Peyer's patch (tissue), 4 donors: ENCODE results near the gene TP73. TPM values are rescaled to one million over a fixed set of nuclear protein-coding genes. Genes with fewer than 3 reads are reported as not detected.

Experiments used
- DNase-seq, 3 donors: peaks; one replicate each; pipeline ENCODE4 v3.0.0-alpha.2; 2017 to 2019
- H3K27ac ChIP-seq, 4 donors: fragments of 200-600 bp; sonication (generic); one replicate each; pipeline ENCODE4 v1.5.1; 2016 to 2019
- H3K27me3 ChIP-seq, 2 donors: fragments of 200-600 bp; sonication (generic); one replicate each; pipeline ENCODE4 v1.5.1; 2019
- H3K36me3 ChIP-seq, 3 donors: fragments of 200-600 bp; sonication (generic); one replicate each; pipeline ENCODE4 v1.5.1; 2016 to 2019
- H3K4me1 ChIP-seq, 4 donors: fragments of 200-600 bp; sonication (generic); one replicate each; pipeline ENCODE4 v1.5.1; 2016 to 2019
- H3K4me3 ChIP-seq, 4 donors: fragments of 200-600 bp; sonication (generic); 1 replicate in 3 of 4; 2 replicates in 1 of 4; pipeline ENCODE4 v1.5.1; 2016 to 2019; ENCODE audit warnings: mild to moderate bottlenecking in 1 of 4
- H3K9me3 ChIP-seq, 4 donors: fragments of 200-600 bp; sonication (generic); one replicate each; pipeline ENCODE4 v1.5.1; 2016 to 2019; ENCODE audit warnings: mild to moderate bottlenecking in 1 of 4
- POLR2A ChIP-seq, 2 donors: fragments of 450-650 bp; IDR thresholded peaks; one replicate each; pipeline ENCODE4 v1.5.1; 2017; ENCODE audit warnings: antibody characterized with exemption in 2 of 2, mild to moderate bottlenecking in 2 of 2, moderate library complexity in 2 of 2
- total RNA-seq, 4 donors: library from RNA; depleted of rRNA; stranded (reverse); fragments of >200 nt; gene quantifications; one replicate each; pipeline ENCODE4 v1.1.0, GENCODE V29; 2016
- TF ChIP-seq, protein P1 (sequence below), 6 experiments: fragments of 450-650 bp in 4 of 6; fragments of 200-600 bp in 2 of 6; sonication (generic) in 1 of 6; IDR thresholded peaks; one replicate each; pipeline ENCODE4 v1.5.1; 2017 to 2019; ENCODE audit warnings: antibody characterized with exemption in 6 of 6, mild to moderate bottlenecking in 3 of 6, moderate library complexity in 1 of 6

TP73 gene
- total RNA-seq, 4 donors from 2014 or later: 0.38 TPM; not detected in 3

DNA sequence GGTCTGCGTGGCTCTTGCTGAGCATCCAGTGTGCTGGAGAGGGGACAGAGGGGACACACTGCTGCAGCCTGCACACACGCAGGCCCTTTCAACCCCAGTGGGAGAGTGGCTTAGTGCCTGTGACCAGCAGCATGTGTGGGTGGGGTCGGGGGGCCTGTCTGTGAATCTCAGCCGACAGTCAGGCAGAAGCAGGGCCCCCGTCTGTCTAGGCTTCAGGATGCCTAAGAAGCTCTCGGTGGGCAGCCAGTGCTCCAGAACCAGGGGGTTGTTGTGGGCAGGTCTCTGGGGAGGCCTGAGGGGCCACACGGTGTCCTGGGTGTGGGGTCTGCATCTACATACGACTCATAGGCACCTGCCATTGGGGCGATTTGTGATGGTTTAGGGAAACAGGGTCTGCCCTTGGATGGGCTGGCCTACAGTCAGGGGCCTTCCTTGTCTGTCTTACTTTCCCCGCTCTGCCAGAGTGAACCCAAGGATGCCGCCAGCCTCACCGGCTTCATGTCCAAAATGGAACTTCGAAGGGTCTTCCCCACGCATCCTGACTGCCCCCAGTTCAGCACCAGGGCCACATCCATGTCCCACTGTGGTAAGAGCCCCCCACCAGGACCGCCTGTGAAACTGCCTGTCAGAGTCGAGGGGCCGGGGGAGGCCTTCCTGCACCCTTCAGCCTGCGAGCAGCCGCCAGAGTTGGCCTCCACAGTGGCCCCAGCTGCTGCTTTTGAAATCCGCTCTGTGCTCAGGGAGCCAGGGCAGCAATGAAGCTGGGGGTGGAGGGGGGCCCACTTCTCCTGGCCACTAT lies 101.5 kb downstream of the TP73 start:
- no peak overlapping the region for H3K4me3 ChIP-seq
- H3K36me3 ChIP-seq: no peaks in the 10 kb centered on the region
- no peaks in the 10 kb centered on the region for H3K4me1 ChIP-seq
- no peak overlapping the region for H3K27ac ChIP-seq
- no peaks in the 10 kb centered on the region for H3K9me3 ChIP-seq
- H3K27me3 ChIP-seq: no peaks in the 10 kb centered on the region
- TF ChIP-seq, protein P1, sequence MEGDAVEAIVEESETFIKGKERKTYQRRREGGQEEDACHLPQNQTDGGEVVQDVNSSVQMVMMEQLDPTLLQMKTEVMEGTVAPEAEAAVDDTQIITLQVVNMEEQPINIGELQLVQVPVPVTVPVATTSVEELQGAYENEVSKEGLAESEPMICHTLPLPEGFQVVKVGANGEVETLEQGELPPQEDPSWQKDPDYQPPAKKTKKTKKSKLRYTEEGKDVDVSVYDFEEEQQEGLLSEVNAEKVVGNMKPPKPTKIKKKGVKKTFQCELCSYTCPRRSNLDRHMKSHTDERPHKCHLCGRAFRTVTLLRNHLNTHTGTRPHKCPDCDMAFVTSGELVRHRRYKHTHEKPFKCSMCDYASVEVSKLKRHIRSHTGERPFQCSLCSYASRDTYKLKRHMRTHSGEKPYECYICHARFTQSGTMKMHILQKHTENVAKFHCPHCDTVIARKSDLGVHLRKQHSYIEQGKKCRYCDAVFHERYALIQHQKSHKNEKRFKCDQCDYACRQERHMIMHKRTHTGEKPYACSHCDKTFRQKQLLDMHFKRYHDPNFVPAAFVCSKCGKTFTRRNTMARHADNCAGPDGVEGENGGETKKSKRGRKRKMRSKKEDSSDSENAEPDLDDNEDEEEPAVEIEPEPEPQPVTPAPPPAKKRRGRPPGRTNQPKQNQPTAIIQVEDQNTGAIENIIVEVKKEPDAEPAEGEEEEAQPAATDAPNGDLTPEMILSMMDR (IDR thresholded peaks at IDR 0.05): no peak
- TF ChIP-seq POLR2A (IDR thresholded peaks at IDR 0.05): no peak
- DNase-seq: no peak

DNA sequence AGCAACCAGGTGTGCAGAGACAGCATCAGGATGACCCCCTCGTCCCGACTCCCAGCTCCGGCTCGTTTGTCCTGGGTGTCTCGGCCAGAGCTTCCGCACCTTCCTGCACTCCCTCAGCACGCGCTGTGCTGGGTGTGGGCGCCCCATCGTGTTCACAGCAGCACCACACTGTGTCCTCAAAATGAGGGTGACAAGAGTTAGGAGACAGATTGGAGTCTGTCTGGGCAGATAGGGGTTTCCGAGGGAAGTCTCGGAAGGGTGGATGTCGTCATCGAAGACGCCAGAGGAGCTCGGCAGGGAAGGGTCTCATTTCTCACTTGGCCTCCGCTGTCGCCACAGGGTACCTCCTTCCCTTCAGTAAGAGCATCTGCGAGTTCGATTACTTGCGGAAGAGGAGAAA lies 104.1 kb downstream of the TP73 start:
- Histone ChIP-seq H3K4me1 (no peaks in the 10 kb centered on the region), H3K36me3 (no peaks in the 10 kb centered on the region), H3K9me3 (no peaks in the 10 kb centered on the region), H3K27me3 (no peaks in the 10 kb centered on the region), H3K27ac (no peak overlapping the region), H3K4me3 (no peak overlapping the region)
- DNase-seq: no peak
- TF ChIP-seq, protein P1 (IDR thresholded peaks at IDR 0.05): no peak
- no peak for TF ChIP-seq POLR2A (IDR thresholded peaks at IDR 0.05)

DNA sequence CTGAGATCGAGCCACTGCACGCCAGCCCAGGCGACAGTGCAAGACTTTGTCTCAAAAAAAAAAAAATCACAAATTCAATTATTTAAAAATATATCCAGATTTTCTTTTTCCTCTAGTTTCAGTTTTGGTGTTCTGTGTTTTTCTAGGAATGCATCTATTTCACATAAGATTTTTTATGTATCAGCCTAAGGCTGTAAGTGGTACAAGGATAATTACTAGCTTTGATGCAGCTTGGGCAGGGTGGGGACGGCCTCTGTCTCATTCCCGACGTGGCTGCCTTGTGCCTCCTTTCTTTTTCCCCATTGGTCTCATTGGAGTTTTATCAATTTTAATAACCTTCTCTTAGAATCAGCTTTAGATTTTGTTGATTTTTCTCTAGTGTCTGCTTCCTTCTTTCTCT lies 106.8 kb downstream of the TP73 start:
- H3K36me3 ChIP-seq: no peaks in the 10 kb centered on the region
- no peak for TF ChIP-seq POLR2A (IDR thresholded peaks at IDR 0.05)
- TF ChIP-seq, protein P1 (IDR thresholded peaks at IDR 0.05): no peak
- no peak for DNase-seq
- H3K9me3 ChIP-seq: no peaks in the 10 kb centered on the region
- no peak overlapping the region for H3K27ac ChIP-seq
- H3K4me1 ChIP-seq: no peaks in the 10 kb centered on the region
- no peaks in the 10 kb centered on the region for H3K27me3 ChIP-seq
- no peak overlapping the region for H3K4me3 ChIP-seq

DNA sequence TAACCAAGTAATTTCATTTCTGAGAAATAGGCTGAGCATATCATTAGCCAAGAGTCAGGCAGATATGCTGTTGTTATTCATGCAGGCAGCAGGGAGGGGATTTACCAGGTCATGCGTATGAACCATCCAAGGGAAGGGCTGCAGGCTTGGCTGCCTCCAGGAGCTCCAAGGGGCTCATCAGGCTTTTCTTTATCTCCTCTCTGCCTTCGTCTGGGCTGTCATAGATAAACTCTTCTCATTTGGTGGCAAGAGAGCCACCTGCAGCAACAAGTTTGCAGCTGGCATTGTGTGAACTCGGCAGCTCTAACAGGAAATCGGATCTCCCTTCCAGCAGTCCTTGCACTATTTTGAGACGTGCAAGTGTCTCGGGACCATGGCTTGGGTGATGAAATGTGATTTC lies 107.5 kb downstream of the TP73 start:
- H3K4me1 ChIP-seq: no peaks in the 10 kb centered on the region
- no peaks in the 10 kb centered on the region for H3K27me3 ChIP-seq
- no peak overlapping the region for H3K4me3 ChIP-seq
- no peaks in the 10 kb centered on the region for H3K9me3 ChIP-seq
- no peak overlapping the region for H3K27ac ChIP-seq
- no peaks in the 10 kb centered on the region for H3K36me3 ChIP-seq
- DNase-seq: no peak
- TF ChIP-seq POLR2A (IDR thresholded peaks at IDR 0.05): no peak
- TF ChIP-seq, protein P1 (IDR thresholded peaks at IDR 0.05): no peak

DNA sequence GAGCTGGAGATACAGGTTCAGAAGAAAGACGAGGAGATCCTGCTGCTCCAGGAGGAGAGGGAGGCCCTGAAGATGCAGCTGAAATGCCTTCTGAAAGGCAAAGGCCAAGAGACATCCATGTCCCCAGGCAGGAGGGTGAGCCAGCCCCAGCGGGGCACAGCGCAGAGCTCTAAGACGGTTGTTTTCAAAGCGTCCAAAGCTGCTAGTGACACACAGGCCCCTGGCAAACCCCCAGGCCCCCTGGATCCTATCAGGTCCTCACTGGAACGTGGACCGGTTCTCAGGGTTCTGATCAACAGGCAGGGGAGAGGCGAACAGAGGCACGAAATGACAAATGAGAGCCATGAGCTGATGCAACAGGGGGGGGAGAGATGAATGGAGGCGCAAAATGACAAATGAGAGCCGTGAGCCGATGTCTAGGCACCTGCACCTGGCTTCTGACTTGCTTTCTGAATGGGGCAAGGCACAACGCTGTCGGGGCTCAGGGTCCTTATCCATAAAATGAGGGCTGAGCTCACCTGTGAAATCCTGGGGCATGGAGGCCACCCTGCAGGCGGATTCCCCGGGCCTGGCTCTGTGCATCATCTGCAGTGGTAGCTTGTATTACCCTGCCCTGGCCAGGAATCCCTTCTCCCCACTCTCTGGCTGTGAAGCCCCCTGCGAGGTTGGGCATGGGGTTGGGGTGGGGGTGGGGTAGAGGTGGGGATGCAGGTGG lies 109.1 kb downstream of the TP73 start:
- Histone ChIP-seq H3K9me3 (no peaks in the 10 kb centered on the region), H3K27ac (no peak overlapping the region), H3K36me3 (no peaks in the 10 kb centered on the region), H3K4me1 (no peaks in the 10 kb centered on the region), H3K4me3 (no peak overlapping the region), H3K27me3 (no peaks in the 10 kb centered on the region)
- DNase-seq: no peak
- TF ChIP-seq, protein P1 (IDR thresholded peaks at IDR 0.05): no peak
- TF ChIP-seq POLR2A (IDR thresholded peaks at IDR 0.05): no peak
